ENCODE data around the gene PTPRCAP.

Gene PTPRCAP

GRCh38 chr11:67465189-67465510 is 27.7 kb upstream of the PTPRCAP start:
- DNase-seq (ENCODE audit: low read depth in 2 of 2): no peak

DNA sequence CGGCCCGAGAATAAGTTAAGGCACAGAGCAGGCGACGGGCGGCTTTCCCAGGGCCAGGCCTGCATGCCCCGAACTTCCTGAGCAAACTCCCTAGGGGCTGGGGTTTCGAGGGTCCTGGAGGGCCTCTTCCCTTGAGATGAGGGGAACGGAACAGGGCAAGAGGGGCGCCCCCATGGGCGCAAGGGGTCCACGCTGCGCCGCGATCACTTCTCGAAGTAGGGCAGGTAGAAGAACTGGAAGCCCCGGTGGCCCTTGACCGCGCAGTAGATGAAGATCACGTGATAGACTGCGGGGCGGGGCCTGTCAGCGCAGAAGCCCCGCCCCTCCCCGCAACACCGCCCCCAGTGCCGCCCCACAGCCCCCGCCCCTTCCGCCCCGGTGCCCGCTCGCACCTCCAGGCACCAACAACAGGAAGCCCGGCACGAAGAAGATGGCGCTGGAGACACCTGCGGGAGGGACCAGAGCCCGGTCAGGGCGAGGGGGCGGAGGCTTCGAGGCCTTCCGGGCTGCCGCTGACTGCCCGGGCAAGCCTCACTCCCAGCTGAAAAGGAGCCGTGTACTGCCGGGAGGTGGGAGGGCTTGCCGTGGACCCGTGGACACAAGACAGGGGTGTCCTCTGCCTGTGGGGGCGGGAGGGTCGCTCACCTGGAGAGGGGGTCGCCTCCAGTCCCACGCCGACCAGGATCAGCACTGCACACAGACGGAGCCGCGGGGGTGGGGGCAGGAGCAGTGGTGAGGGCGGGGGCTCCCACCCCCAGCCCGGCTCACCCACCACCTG is 27.1 kb upstream of the PTPRCAP start:
- DNase-seq (ENCODE audit: low read depth in 2 of 2): peak; percentile 75 to 84

GRCh38 chr11:67463680-67464410 is 26.4 kb upstream of the PTPRCAP start:
- no peak for DNase-seq (ENCODE audit: low read depth in 2 of 2)

- DNase-seq (ENCODE audit: low read depth in 2 of 2): no peak
Measured at GRCh38 chr11:67463186-67463585, 25.7 kb upstream of the PTPRCAP start.

GRCh38 chr11:67458266-67458665 is 20.8 kb upstream of the PTPRCAP start:
- DNase-seq (ENCODE audit: low read depth in 2 of 2): no peak

- DNase-seq (ENCODE audit: low read depth in 2 of 2): no peak
Measured at GRCh38 chr11:67457453-67457852, 20.0 kb upstream of the PTPRCAP start.

DNA sequence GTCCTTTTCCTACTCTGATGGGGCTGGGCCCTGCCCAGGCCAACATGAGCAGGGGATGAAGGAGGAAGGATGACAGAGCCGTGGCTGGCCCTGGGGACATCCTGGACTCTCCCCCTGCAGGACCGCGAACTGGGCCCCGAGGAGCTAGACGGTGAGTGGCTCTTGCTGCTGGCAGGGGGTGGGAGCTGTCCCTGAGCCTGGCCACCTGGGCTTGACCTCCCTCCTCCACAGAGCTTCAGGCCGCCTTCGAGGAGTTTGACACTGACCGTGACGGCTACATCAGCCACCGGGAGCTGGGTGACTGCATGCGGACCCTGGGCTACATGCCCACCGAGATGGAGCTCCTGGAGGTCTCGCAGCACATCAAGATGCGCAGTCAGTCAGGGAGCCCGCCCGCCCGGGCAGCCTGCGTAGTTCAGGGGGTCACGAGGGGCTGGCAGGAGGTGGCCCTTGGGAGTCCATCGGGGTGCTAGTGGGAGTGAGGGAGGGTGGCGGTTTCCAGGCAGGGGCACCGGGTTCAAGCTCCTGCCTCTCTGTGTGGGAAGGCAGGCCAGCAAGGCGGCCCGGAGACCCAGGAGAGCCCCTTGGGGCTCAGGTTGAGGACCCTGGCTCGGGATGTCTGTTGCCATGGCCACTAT is 18.7 kb upstream of the PTPRCAP start:
- DNase-seq (ENCODE audit: low read depth in 2 of 2): no peak

DNA sequence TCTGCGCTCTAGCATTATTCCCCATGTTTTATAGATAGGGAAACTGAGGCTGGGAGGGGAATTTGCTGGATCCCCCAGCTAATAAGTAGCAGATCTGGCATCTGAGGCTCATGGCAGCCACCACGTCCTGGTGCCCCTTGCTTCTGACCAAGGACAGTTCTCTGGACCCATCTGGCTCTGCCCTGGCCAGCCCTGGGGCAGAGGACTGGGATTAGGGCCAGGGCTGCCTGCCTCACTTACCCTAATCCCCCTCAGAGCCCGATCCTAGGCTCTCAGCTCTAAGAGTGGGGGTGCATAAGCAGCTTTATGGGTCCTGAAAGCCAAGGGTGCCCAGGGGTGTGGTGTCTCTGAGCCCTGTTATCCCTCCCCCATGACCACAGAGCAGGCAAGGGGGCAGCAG is 17.6 kb upstream of the PTPRCAP start, which contains the start of gene CABP4:
Gene CABP4 (plus strand): TSS at position 301 of the 400 bp plus-strand sequence. CDS start 70 bp downstream, at position 371.
- no peak for DNase-seq (ENCODE audit: low read depth in 2 of 2)

GRCh38 chr11:67453816-67454732 is 16.6 kb upstream of the PTPRCAP start:
- DNase-seq (ENCODE audit: low read depth in 2 of 2): no peak

DNA sequence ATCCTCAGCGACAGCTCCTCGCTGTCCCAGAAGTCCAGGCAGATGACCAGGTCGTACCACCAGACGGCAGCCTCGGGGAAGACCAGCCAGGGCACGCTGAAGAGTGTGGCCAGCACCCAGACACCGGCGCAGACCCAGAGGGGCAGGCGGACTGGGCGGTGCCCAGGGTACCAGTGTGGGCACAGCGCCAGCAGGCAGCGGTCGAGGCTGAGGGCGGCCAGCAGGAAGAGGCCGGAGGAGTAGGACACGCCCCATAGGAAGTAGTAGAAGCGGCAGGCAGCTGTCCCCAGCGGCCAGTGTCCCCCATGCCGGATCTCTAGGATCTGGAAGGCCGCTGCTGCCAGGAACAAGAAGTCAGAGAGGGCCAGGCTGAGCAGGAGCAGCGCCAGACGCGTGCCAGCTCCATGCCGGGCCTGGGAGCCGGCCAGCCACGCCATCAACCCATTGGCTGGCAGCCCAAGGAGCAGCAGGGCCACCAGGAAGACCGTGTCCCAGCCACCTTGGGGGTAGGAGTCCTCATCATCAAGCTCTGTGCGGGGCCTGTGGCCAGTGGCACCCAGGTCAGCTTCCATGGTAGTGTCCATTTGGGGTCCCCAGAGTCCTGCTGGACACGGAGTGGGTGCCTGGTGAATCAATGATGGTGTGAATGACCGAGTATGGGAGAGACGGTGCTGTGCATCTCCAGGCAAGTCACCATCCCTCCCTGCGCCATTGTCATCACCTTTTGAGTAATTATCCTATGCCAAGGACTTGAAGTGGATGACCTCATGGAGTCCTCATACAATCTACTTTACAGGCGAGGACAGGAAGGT is 14.9 kb upstream of the PTPRCAP start, which contains the start of gene GPR152:
Gene GPR152 (minus strand): TSS at position 589 of the 812 bp plus-strand sequence. CDS start 5 bp downstream, at position 584.
- no peak for DNase-seq (ENCODE audit: low read depth in 2 of 2)

DNA sequence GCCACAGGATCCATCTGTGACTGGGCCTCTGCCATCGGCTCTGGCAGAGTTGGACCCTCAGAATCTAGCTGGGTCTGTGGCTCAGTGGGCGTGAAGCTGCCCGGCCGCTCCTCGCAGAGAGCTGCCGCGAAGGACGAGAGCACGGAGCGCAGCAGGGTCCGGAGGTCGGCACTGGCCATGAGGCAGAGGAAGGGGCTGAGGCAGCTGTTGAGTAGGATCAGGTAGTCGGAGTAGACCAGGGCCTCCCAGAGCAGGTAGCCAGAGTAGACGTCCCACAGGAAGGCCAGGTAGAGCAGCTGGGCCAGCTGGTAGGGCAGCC is 14.1 kb upstream of the PTPRCAP start:
- DNase-seq (ENCODE audit: low read depth in 2 of 2): no peak

DNA sequence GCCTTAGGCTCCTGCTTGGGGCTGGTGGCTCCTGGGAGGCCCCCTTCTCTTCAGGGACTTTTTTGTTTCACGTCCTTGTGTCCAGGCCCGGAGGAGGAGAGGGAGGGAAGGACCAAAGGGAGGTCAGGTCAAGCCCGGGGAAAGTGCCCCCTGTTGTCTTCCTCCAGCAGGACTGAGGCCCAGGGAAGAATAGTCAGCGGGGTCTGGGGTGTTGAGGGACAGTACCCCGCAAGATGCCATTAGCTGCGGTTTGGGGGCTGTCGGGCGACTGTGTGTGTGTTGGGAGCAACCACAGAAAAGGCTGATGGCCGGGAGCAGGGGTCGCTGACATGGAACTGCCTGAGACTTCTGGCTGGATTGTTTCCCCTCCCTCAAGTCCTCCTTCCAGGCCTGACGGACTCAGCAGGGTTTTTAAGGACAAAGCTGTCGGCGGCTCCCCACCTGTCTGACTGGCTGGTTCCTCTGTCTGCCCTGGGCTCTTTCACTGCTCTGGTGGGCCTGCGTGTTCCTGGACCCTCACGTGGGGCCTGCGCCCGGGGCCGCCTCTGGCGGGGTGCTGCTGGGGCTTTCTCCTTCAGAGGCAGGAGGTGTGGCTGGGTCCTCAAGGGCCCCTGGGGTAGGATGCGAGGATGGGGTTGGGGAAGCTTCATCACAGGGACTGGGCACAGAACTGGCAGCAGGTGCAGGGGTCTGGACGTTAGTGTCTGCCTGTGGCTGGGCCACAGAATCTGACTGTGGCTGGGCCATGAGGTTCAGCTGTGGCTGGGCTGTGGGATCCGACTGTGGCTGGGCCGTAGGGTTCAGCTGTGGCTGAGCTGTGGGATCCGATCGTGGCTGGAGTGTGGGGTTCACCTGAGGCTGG is 13.5 kb upstream of the PTPRCAP start:
- DNase-seq (ENCODE audit: low read depth in 2 of 2): no peak

DNA sequence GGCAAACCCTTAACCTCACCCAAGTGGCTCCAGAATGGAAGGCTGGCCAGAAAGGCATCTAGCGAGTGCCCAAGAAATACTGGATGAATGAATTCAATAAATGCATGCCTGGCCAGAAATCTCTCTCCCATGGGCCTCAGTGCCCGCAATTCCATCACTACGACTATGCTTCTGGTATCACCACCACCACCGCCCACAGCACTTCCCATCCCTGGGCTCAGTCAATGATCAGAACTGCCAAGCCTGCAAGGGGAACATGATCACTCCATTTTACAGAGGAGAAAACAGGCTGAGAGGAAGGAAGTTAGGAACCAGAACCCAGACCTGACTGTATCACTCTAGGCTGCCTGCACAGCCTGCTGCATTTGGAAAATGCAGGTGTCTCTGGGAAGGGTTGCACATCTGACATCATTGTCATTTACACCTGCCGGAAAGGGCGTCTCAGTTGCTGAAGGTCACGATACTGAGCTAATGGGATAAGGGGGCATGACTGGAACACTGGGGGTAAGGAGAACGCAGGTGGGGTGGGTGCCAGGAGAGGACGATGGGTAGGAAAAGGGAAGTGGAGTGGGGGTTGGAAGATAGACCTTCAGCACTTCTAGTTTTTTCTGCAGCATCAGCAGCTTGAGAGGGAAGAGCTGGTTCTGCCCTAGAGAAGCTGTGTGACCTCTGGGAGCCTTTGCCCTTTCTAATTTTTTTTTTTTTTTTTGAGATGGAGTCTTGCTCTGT is 11.8 kb upstream of the PTPRCAP start:
- no peak for DNase-seq (ENCODE audit: low read depth in 2 of 2)

DNA sequence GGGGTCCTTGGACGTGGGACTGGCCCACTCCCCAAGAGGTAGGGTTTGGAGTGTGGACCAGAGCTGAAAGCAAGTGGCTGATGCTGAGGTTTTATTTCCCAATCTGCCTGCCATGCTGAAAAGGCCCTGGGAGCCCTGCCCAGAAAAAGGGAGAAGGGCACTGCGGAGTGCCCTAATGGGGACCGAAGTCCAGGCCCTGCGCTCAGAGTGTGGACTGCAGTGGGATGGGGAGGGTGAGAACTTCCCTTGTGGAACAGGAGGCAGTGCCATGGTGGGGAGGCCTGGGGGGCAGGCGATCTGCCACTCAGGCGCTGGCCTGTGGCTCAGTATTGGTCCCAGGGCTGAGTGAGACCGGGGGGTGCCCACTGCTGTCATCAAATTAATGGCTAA is 10.7 kb upstream of the PTPRCAP start:
- no peak for DNase-seq (ENCODE audit: low read depth in 2 of 2)

DNA sequence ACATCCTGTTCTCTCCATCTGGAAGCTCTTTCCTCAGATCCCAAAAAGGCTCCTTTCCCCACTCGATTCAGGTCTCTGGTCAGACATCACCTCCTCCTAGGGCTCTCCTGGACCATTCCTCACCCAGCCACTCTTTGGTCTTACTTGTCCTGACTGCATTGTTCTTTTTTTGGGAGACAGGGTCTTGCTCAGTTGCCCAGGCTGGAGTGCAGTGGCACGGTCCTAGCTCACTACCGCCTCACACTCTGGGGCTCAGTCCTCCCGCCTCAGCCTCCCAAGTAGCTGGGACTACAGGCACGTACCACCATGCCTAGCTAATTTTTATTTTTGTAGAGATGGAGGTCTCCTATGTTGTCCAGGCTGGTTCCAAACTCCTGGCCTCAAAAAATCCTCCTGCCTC is 8.0 kb upstream of the PTPRCAP start:
- DNase-seq (ENCODE audit: low read depth in 2 of 2): no peak

- DNase-seq (ENCODE audit: low read depth in 2 of 2): no peak
Measured at GRCh38 chr11:67442504-67443404, 5.3 kb upstream of the PTPRCAP start.

GRCh38 chr11:67441731-67442351 is 4.4 kb upstream of the PTPRCAP start:
- DNase-seq (ENCODE audit: low read depth in 2 of 2): no peak

- no peak for DNase-seq (ENCODE audit: low read depth in 2 of 2)
Measured at GRCh38 chr11:67441098-67441563, 3.6 kb upstream of the PTPRCAP start.

Measured in stimulated activated CD8-positive, alpha-beta memory T cell treated with anti-CD3 and anti-CD28 coated beads, Interleukin-7, amount 100 ng/mL, for 1 hour (primary cell).